HEK293 (cell line): Measurements from ENCODE around the gene CMTM2.

ENCODE experiments used
- AEBP2 ChIP-seq: fragments of 450-650 bp; formaldehyde crosslinking; IDR thresholded peaks from 2 replicates; pipeline ENCODE4 v1.5.1; 2016; ENCODE audit warnings: missing biosample characterization, missing genetic modification characterization, borderline replicate concordance
- HOXA7 ChIP-seq: sonication (generic); formaldehyde crosslinking; IDR thresholded peaks from 2 replicates; pipeline ENCODE4 v1.8.1; 2022; ENCODE audit warnings: missing genetic modification reagents, borderline replicate concordance
- HOXC10 ChIP-seq: sonication (generic); formaldehyde crosslinking; IDR thresholded peaks from 2 replicates; pipeline ENCODE4 v1.8.1; 2023; ENCODE audit warnings: mild to moderate bottlenecking, missing genetic modification reagents
- PRDM2 ChIP-seq: fragments of 450-650 bp; formaldehyde crosslinking; IDR thresholded peaks from 2 replicates; pipeline ENCODE4 v1.5.1; 2016; ENCODE audit warnings: missing biosample characterization, missing genetic modification characterization, borderline replicate concordance
- SCRT2 ChIP-seq: fragments of 450-650 bp; formaldehyde crosslinking; IDR thresholded peaks from 2 replicates; pipeline ENCODE4 v1.5.1; 2016; ENCODE audit warnings: missing biosample characterization, missing genetic modification characterization
- SETDB1 ChIP-seq: IDR thresholded peaks from one replicate; pipeline ENCODE4 v1.6.1; 2017; ENCODE audit warnings: mild to moderate bottlenecking, low read length, moderate library complexity, mixed read lengths; ENCODE audit not compliant: insufficient read length
- SP2 ChIP-seq: fragments of 450-650 bp; formaldehyde crosslinking; IDR thresholded peaks from 2 replicates; pipeline ENCODE4 v1.5.1; 2016; ENCODE audit warnings: missing biosample characterization, missing genetic modification characterization
- TCF7L2 ChIP-seq: IDR thresholded peaks from 2 replicates; pipeline ENCODE4 v1.6.1; 2011; ENCODE audit warnings: low read depth, mild to moderate bottlenecking, inconsistent platforms, low read length, moderate library complexity, borderline replicate concordance
- ZBTB21 ChIP-seq: fragments of 450-650 bp; formaldehyde crosslinking; IDR thresholded peaks from 2 replicates; pipeline ENCODE4 v1.5.1; 2017; ENCODE audit warnings: missing biosample characterization, missing genetic modification characterization
- ZBTB26 ChIP-seq: fragments of 450-650 bp; formaldehyde crosslinking; optimal IDR thresholded peaks from 2 replicates; pipeline ENCODE3; 2016; ENCODE audit warnings: missing biosample characterization, mild to moderate bottlenecking, missing genetic modification characterization
- ZBTB48 ChIP-seq: fragments of 450-650 bp; formaldehyde crosslinking; IDR thresholded peaks from 2 replicates; pipeline ENCODE4 v1.5.1; 2016; ENCODE audit warnings: missing biosample characterization, missing genetic modification characterization
- ZNF133 ChIP-seq: fragments of 450-650 bp; formaldehyde crosslinking; IDR thresholded peaks from 2 replicates; pipeline ENCODE4 v1.5.1; 2016; ENCODE audit warnings: missing biosample characterization, missing genetic modification characterization
- ZNF16 ChIP-seq: fragments of 450-650 bp; formaldehyde crosslinking; IDR thresholded peaks from 2 replicates; pipeline ENCODE4 v1.5.1; 2016; ENCODE audit warnings: low read depth, missing biosample characterization, missing genetic modification characterization
- ZNF174 ChIP-seq: fragments of 450-650 bp; formaldehyde crosslinking; IDR thresholded peaks from 2 replicates; pipeline ENCODE4 v1.5.0; 2017; ENCODE audit warnings: missing biosample characterization, mild to moderate bottlenecking, missing genetic modification characterization
- ZNF24 ChIP-seq: fragments of 450-650 bp; formaldehyde crosslinking; IDR thresholded peaks from 2 replicates; pipeline ENCODE4 v1.5.1; 2016; ENCODE audit warnings: missing biosample characterization, missing genetic modification characterization
- ZNF311 ChIP-seq: fragments of 450-650 bp; formaldehyde crosslinking; IDR thresholded peaks from 2 replicates; pipeline ENCODE4 v1.5.1; 2017; ENCODE audit warnings: missing biosample characterization, missing genetic modification characterization, borderline replicate concordance
- ZNF366 ChIP-seq: fragments of 450-650 bp; formaldehyde crosslinking; conservative IDR thresholded peaks from 2 replicates; pipeline ENCODE4 v1.5.1; 2016; ENCODE audit warnings: missing biosample characterization, missing genetic modification characterization
- ZNF37A ChIP-seq: fragments of 450-650 bp; IDR thresholded peaks from 2 replicates; pipeline ENCODE4 v1.5.1; 2018; ENCODE audit warnings: missing biosample characterization, missing genetic modification characterization
- ZNF391 ChIP-seq: fragments of 450-650 bp; formaldehyde crosslinking; IDR thresholded peaks from 2 replicates; pipeline ENCODE4 v1.5.1; 2016; ENCODE audit warnings: low read depth, missing biosample characterization, missing genetic modification characterization, borderline replicate concordance
- ZNF513 ChIP-seq: fragments of 450-650 bp; IDR thresholded peaks from 2 replicates; pipeline ENCODE4 v1.5.1; 2018; ENCODE audit warnings: missing biosample characterization, missing genetic modification characterization
- ZNF530 ChIP-seq: fragments of 450-650 bp; formaldehyde crosslinking; IDR thresholded peaks from 2 replicates; pipeline ENCODE4 v1.5.1; 2016; ENCODE audit warnings: low read depth, missing biosample characterization, missing genetic modification characterization
- ZNF548 ChIP-seq: fragments of 450-650 bp; formaldehyde crosslinking; IDR thresholded peaks from 2 replicates; pipeline ENCODE4 v1.5.1; 2016; ENCODE audit warnings: missing biosample characterization, missing genetic modification characterization
- ZNF658 ChIP-seq: fragments of 450-650 bp; formaldehyde crosslinking; IDR thresholded peaks from 2 replicates; pipeline ENCODE4; 2016; ENCODE audit warnings: missing biosample characterization, missing genetic modification characterization
- ZNF701 ChIP-seq: fragments of 450-650 bp; formaldehyde crosslinking; IDR thresholded peaks from 2 replicates; pipeline ENCODE4 v1.5.1; 2016; ENCODE audit warnings: missing biosample characterization, missing genetic modification characterization
- ZNF747 ChIP-seq: fragments of 450-650 bp; formaldehyde crosslinking; IDR thresholded peaks from 2 replicates; pipeline ENCODE4 v1.5.1; 2016; ENCODE audit warnings: missing biosample characterization, missing genetic modification characterization
- ZNF76 ChIP-seq: fragments of 450-650 bp; formaldehyde crosslinking; IDR thresholded peaks from 2 replicates; pipeline ENCODE4; 2016; ENCODE audit warnings: low read depth, missing biosample characterization, missing genetic modification characterization, borderline replicate concordance
- ZNF785 ChIP-seq: fragments of 450-650 bp; formaldehyde crosslinking; IDR thresholded peaks from 2 replicates; pipeline ENCODE4 v1.5.1; 2016; ENCODE audit warnings: missing biosample characterization, missing genetic modification characterization
- ZNF791 ChIP-seq: fragments of 450-650 bp; formaldehyde crosslinking; IDR thresholded peaks from 2 replicates; pipeline ENCODE4 v1.5.1; 2016; ENCODE audit warnings: missing biosample characterization, missing genetic modification characterization
- TF ChIP-seq, protein P1 (sequence below): fragments of 450-650 bp; formaldehyde crosslinking; IDR thresholded peaks from 2 replicates; pipeline ENCODE4 v1.5.1; 2016; ENCODE audit warnings: missing biosample characterization, missing genetic modification characterization

CMTM2 gene

GRCh38 chr16:66552286-66553177 lies 26.7 kb upstream of the CMTM2 start, which contains the start of gene CKLF (continued):
- TF ChIP-seq PRDM2 (tag by site-specific recombination): peak; percentile 90; the same call in 1 of the 2 replicates
- no peak for TF ChIP-seq ZNF76 (tag by site-specific recombination)
- TF ChIP-seq HOXC10: no peak
- no peak for TF ChIP-seq ZNF513
- no peak for TF ChIP-seq ZNF311 (tag by site-specific recombination)
- no peak for TF ChIP-seq ZNF16 (tag by site-specific recombination)
- no peak for TF ChIP-seq TCF7L2
- no peak for TF ChIP-seq ZNF785
- TF ChIP-seq SP2: peak; percentile 85
- no peak for TF ChIP-seq ZNF747 (tag by site-specific recombination)
- TF ChIP-seq ZNF530 (tag by site-specific recombination): no peak
- TF ChIP-seq SETDB1: peak; percentile 81
- TF ChIP-seq ZNF133 (tag by site-specific recombination): no peak
- TF ChIP-seq ZNF37A (tag by site-specific recombination): no peak
- TF ChIP-seq, protein P1, sequence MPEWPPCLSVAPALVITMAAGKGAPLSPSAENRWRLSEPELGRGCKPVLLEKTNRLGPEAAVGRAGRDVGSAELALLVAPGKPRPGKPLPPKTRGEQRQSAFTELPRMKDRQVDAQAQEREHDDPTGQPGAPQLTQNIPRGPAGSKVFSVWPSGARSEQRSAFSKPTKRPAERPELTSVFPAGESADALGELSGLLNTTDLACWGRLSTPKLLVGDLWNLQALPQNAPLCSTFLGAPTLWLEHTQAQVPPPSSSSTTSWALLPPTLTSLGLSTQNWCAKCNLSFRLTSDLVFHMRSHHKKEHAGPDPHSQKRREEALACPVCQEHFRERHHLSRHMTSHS (tag by site-specific recombination): no peak
- peak; percentile 55; the same call in 1 of the 2 replicates for TF ChIP-seq SCRT2 (tag by site-specific recombination)
- TF ChIP-seq AEBP2 (tag by site-specific recombination): no peak
- TF ChIP-seq HOXA7 (CRISPR knock-in tag): no peak
- TF ChIP-seq ZNF24 (tag by site-specific recombination): 0 out of 2 replicates have a peak, but pooled peaks have one; percentile 33
- TF ChIP-seq ZNF174: no peak
- 0 out of 2 replicates have a peak, but pooled peaks have one; percentile 20 for TF ChIP-seq ZBTB48 (tag by site-specific recombination)
- TF ChIP-seq ZNF366 (tag by site-specific recombination): no peak
- TF ChIP-seq ZNF548 (tag by site-specific recombination): no peak
- no peak for TF ChIP-seq ZNF658 (tag by site-specific recombination)
- peak; percentile 77 for TF ChIP-seq ZBTB26
- 0 out of 2 replicates have a peak, but pooled peaks have one; percentile 22 for TF ChIP-seq ZNF701
- TF ChIP-seq ZBTB21 (tag by site-specific recombination): no peak
- no peak for TF ChIP-seq ZNF791 (tag by site-specific recombination)
- no peak for TF ChIP-seq ZNF391
